Natural killer cell (primary cell): ENCODE data around the gene PMM1. TPM values are rescaled to one million over a fixed set of nuclear protein-coding genes. Genes with fewer than 3 reads are reported as not detected.

Experiments used
- ATAC-seq, 3 donors: fragments of 150-1000 bp in 2 of 3; fragments of 200-7000 bp in 1 of 3; cut with Tn5 transposase; 1 replicate in 1 of 3; 2 replicates in 2 of 3; pipeline ENCODE4 v1.10.0; 2021; ENCODE audit warnings: mild to moderate bottlenecking in 2 of 3, moderate library complexity in 2 of 3
- DNase-seq, 2 donors: peaks; one replicate each; pipeline versions ENCODE4 v3.0.0 to v3.0.0-alpha.2; 2013 to 2021; ENCODE audit warnings: mixed read lengths in 1 of 2
- H3K27ac ChIP-seq: one replicate; pipeline ENCODE4 v1.5.1; 2013; ENCODE audit warnings: mild to moderate bottlenecking, low read length
- H3K27me3 ChIP-seq: one replicate; pipeline ENCODE4 v1.6.1; 2013; ENCODE audit warnings: low read length; ENCODE audit not compliant: control insufficient read depth, insufficient read depth
- H3K36me3 ChIP-seq: one replicate; pipeline ENCODE4 v1.6.1; 2013; ENCODE audit warnings: low read length; ENCODE audit not compliant: control insufficient read depth, insufficient read depth
- H3K4me1 ChIP-seq: one replicate; pipeline ENCODE4 v1.6.1; 2013; ENCODE audit warnings: low read length; ENCODE audit not compliant: control insufficient read depth, insufficient read depth
- H3K4me3 ChIP-seq: one replicate; pipeline ENCODE4 v1.5.1; 2013; ENCODE audit warnings: low read length
- H3K9me3 ChIP-seq: one replicate; pipeline ENCODE4 v1.6.1; 2013; ENCODE audit warnings: low read length; ENCODE audit not compliant: control insufficient read depth, insufficient read depth
- H3K27ac Mint-ChIP-seq, 2 donors: one replicate each; pipeline ENCODE4 v1.8.0; 2022; ENCODE audit warnings: mild to moderate bottlenecking in 2 of 2, mixed read lengths in 2 of 2, moderate library complexity in 1 of 2
- H3K27me3 Mint-ChIP-seq, 2 donors: one replicate each; pipeline ENCODE4 v1.8.0; 2022; ENCODE audit warnings: low read depth in 2 of 2, mixed read lengths in 2 of 2
- H3K36me3 Mint-ChIP-seq: one replicate; pipeline ENCODE4 v1.8.0; 2022; ENCODE audit warnings: mixed read lengths
- H3K4me1 Mint-ChIP-seq, 2 donors: one replicate each; pipeline ENCODE4 v1.8.0; 2022; ENCODE audit warnings: mixed read lengths in 2 of 2
- H3K4me3 Mint-ChIP-seq: one replicate; pipeline ENCODE4 v1.8.0; 2022; ENCODE audit warnings: mild to moderate bottlenecking, moderate library complexity, mixed read lengths
- H3K9me3 Mint-ChIP-seq, 2 donors: one replicate each; pipeline ENCODE4 v1.8.0; 2022; ENCODE audit warnings: mixed read lengths in 2 of 2
- CTCF ChIP-seq: fragments of 200-600 bp; IDR thresholded peaks from one replicate; pipeline ENCODE4 v1.8.0; 2022; ENCODE audit warnings: antibody characterized with exemption
- WGBS: methylation state at CpG from one replicate; pipeline ENCODE4 v1.1.7; 2013; ENCODE audit warnings: missing lambda C conversion rate; ENCODE audit not compliant: insufficient coverage; 5-methylcytosine and 5-hydroxymethylcytosine counted together
- intact Hi-C: fragments of 100-400 bp; cut with micrococcal nuclease; formaldehyde crosslinking; loops from one replicate; pipeline ENCODE4 v1.14.2; 2022
- total RNA-seq, 4 donors: library from RNA; stranded (reverse); fragments of 120-200 nt in 1 of 4; gene quantifications; one replicate each; pipeline versions ENCODE4 v1.2.3 to v1.2.4, GENCODE V29; 2013 to 2022

PMM1 gene
- total RNA-seq, 3 donors from 2014 or later (not counting 1 experiment from before 2014, with no cell fraction given), result 13.1 to 20.4 (median 16.4) TPM

- H3K27ac ChIP-seq, result no peak overlapping the region
- H3K36me3 ChIP-seq, result no peaks in the 10 kb centered on the region
- intact Hi-C loops, result no loop called here
- TF ChIP-seq CTCF, result no peak
- H3K4me3 Mint-ChIP-seq, result no peak overlapping the region
- no peaks in the 10 kb centered on the region for H3K36me3 Mint-ChIP-seq
- WGBS, result 70% methylated on average over 18 of the region's 19 CpGs
- ATAC-seq, result no peak
- no peak overlapping the region for H3K27ac Mint-ChIP-seq
- no peaks in the 10 kb centered on the region for H3K4me1 Mint-ChIP-seq
- no peaks in the 10 kb centered on the region for H3K9me3 Mint-ChIP-seq
- peaks cover 21% of the 10 kb centered on the region for H3K27me3 ChIP-seq
- H3K9me3 ChIP-seq, result no peaks in the 10 kb centered on the region
- DNase-seq, result no peak
- no peak overlapping the region for H3K4me3 ChIP-seq
- H3K4me1 ChIP-seq, result no peaks in the 10 kb centered on the region
- H3K27me3 Mint-ChIP-seq, result peaks cover 32 to 36% of the 10 kb centered on the region in 2 donors
These were observed 32.0 kb downstream of the PMM1 start for GRCh38 chr22:41557401-41558240.

- Histone ChIP-seq H3K4me3 (no peak overlapping the region), H3K36me3 (no peaks in the 10 kb centered on the region), H3K27ac (no peak overlapping the region), H3K27me3 (peaks cover 17% of the 10 kb centered on the region), H3K9me3 (no peaks in the 10 kb centered on the region), H3K4me1 (no peaks in the 10 kb centered on the region)
- ATAC-seq (no peak), DNase-seq (no peak)
- no peaks in the 10 kb centered on the region for H3K4me1 Mint-ChIP-seq
- H3K9me3 Mint-ChIP-seq, result no peaks in the 10 kb centered on the region
- intact Hi-C loops, result no loop called here
- H3K4me3 Mint-ChIP-seq, result no peak overlapping the region
- 89% methylated on average over 10 of the region's 10 CpGs for WGBS
- no peak for TF ChIP-seq CTCF
- H3K27me3 Mint-ChIP-seq, result peaks cover 32 to 41% of the 10 kb centered on the region in 2 donors
- H3K36me3 Mint-ChIP-seq, result no peaks in the 10 kb centered on the region
- no peak overlapping the region for H3K27ac Mint-ChIP-seq
These were observed 33.1 kb downstream of the PMM1 start for GRCh38 chr22:41556561-41556960.

GRCh38 chr22:41555325-41555982 is 34.2 kb downstream of the PMM1 start:
- WGBS, result 82% methylated on average over 6 of the region's 7 CpGs

More at GRCh38 chr22:41555325-41555982, 34.2 kb downstream of the PMM1 start:
- Histone ChIP-seq H3K9me3 (no peaks in the 10 kb centered on the region), H3K27me3 (peaks cover 7% of the 10 kb centered on the region), H3K4me3 (no peak overlapping the region), H3K27ac (no peak overlapping the region), H3K4me1 (no peaks in the 10 kb centered on the region), H3K36me3 (no peaks in the 10 kb centered on the region)
- intact Hi-C loops, result no loop called here
- H3K36me3 Mint-ChIP-seq, result no peaks in the 10 kb centered on the region
- DNase-seq (no peak), ATAC-seq (no peak)
- H3K4me1 Mint-ChIP-seq, result no peaks in the 10 kb centered on the region
- H3K4me3 Mint-ChIP-seq, result no peak overlapping the region
- peaks cover 23 to 34% of the 10 kb centered on the region in 2 donors for H3K27me3 Mint-ChIP-seq
- no peak for TF ChIP-seq CTCF
- no peak overlapping the region for H3K27ac Mint-ChIP-seq
- no peaks in the 10 kb centered on the region for H3K9me3 Mint-ChIP-seq
